HepG2 (cell line): ENCODE results near the gene YEATS4. TPM values are rescaled to one million over a fixed set of nuclear protein-coding genes. Genes with fewer than 3 reads are reported as not detected.

ENCODE experiments used
- ATRX ChIP-seq: sonication (generic); formaldehyde crosslinking; IDR thresholded peaks from 2 replicates; pipeline ENCODE4 v1.4.0; 2020; ENCODE audit warnings: missing genetic modification reagents, borderline replicate concordance
- FOXJ3 ChIP-seq: sonication (generic); formaldehyde crosslinking; IDR thresholded peaks from 2 replicates; pipeline ENCODE4 v1.4.0; 2020; ENCODE audit warnings: missing genetic modification reagents, mild to moderate bottlenecking, borderline replicate concordance
- FOXK2 ChIP-seq: fragments of 450-650 bp; IDR thresholded peaks from 2 replicates; pipeline ENCODE4 v1.6.1; 2016
- GMEB1 ChIP-seq: sonication (generic); formaldehyde crosslinking; IDR thresholded peaks from 2 replicates; pipeline ENCODE4 v1.5.1; 2020; ENCODE audit warnings: missing genetic modification reagents, mild to moderate bottlenecking, borderline replicate concordance
- HCFC1 ChIP-seq: fragments of 150-350 bp; IDR thresholded peaks from 2 replicates; pipeline ENCODE4 v1.6.1; 2014; ENCODE audit warnings: low read depth, low read length
- HINFP ChIP-seq: sonication (generic); formaldehyde crosslinking; IDR thresholded peaks from 2 replicates; pipeline ENCODE4 v1.4.0; 2020; ENCODE audit warnings: low read depth, mild to moderate bottlenecking, missing genetic modification reagents
- MATR3 ChIP-seq: sonication (generic); formaldehyde crosslinking; IDR thresholded peaks from 2 replicates; pipeline ENCODE4 v1.4.0; 2020; ENCODE audit warnings: missing genetic modification reagents
- MTA3 ChIP-seq: sonication (generic); formaldehyde crosslinking; IDR thresholded peaks from 2 replicates; pipeline ENCODE4 v1.4.0; 2020; ENCODE audit warnings: missing genetic modification reagents
- NAIF1 ChIP-seq: sonication (generic); formaldehyde crosslinking; IDR thresholded peaks from 2 replicates; pipeline ENCODE4 v1.5.0; 2020; ENCODE audit warnings: mild to moderate bottlenecking, missing genetic modification reagents, borderline replicate concordance
- RORA ChIP-seq: sonication (generic); formaldehyde crosslinking; IDR thresholded peaks from 2 replicates; pipeline ENCODE4 v1.5.0; 2020; ENCODE audit warnings: mild to moderate bottlenecking, missing genetic modification reagents, moderate library complexity
- SIX4 ChIP-seq: sonication (generic); formaldehyde crosslinking; IDR thresholded peaks from 2 replicates; pipeline ENCODE4 v1.4.0; 2020; ENCODE audit warnings: missing genetic modification reagents
- SNAPC5 ChIP-seq: sonication (generic); formaldehyde crosslinking; IDR thresholded peaks from 2 replicates; pipeline ENCODE4 v1.8.1; 2023; ENCODE audit warnings: mild to moderate bottlenecking, missing genetic modification reagents, borderline replicate concordance
- TCF7 ChIP-seq: sonication (generic); IDR thresholded peaks from 2 replicates; pipeline ENCODE4 v1.6.1; 2016; ENCODE audit warnings: antibody characterized with exemption, low read depth
- ZBTB2 ChIP-seq: sonication (generic); formaldehyde crosslinking; IDR thresholded peaks from 2 replicates; pipeline ENCODE4 v1.8.0; 2022; ENCODE audit warnings: low read depth, missing genetic modification reagents
- ZIK1 ChIP-seq: sonication (generic); formaldehyde crosslinking; IDR thresholded peaks from 2 replicates; pipeline ENCODE4 v1.5.0; 2020; ENCODE audit warnings: mild to moderate bottlenecking, low read depth, missing genetic modification reagents, borderline replicate concordance
- ZMYM3 ChIP-seq: sonication (generic); formaldehyde crosslinking; IDR thresholded peaks from 2 replicates; pipeline ENCODE4 v1.5.1; 2020; ENCODE audit warnings: mild to moderate bottlenecking, missing genetic modification reagents
- ZNF430 ChIP-seq: sonication (generic); formaldehyde crosslinking; IDR thresholded peaks from 2 replicates; pipeline ENCODE4 v1.9.0; 2021; ENCODE audit warnings: mild to moderate bottlenecking, missing genetic modification reagents
- ZNF512B ChIP-seq: sonication (generic); formaldehyde crosslinking; IDR thresholded peaks from 2 replicates; pipeline ENCODE4 v1.5.1; 2020; ENCODE audit warnings: missing genetic modification reagents, mild to moderate bottlenecking, borderline replicate concordance
- ZNF558 ChIP-seq: sonication (generic); formaldehyde crosslinking; IDR thresholded peaks from 2 replicates; pipeline ENCODE4 v1.9.0; 2022; ENCODE audit warnings: mild to moderate bottlenecking, missing genetic modification reagents, borderline replicate concordance
- ZNF879 ChIP-seq: sonication (generic); formaldehyde crosslinking; IDR thresholded peaks from 2 replicates; pipeline ENCODE4 v1.8.1; 2023; ENCODE audit warnings: missing genetic modification reagents
- polyA plus RNA-seq, 8 experiments: library from polyadenylated mRNA; depleted of rRNA in 3 of 8; stranded (reverse) in 7 of 8; unstranded in 1 of 8; fragments of >200 nt; fragmentation: Illumina TruSeq in 4 of 8; extraction: Trizol in 4 of 8; gene quantifications; 2 replicates each; pipeline versions ENCODE4 v1.2.1 to v1.2.3, GENCODE V29; 2011 to 2016; ENCODE audit warnings: low read depth in 4 of 8, missing spikeins in 1 of 8, mixed read lengths in 1 of 8; ENCODE audit not compliant: insufficient read depth in 1 of 8
- total RNA-seq, 5 experiments: library from RNA; depleted of rRNA; stranded (reverse); fragments of >200 nt; fragmentation: Illumina TruSeq; extraction: Trizol; gene quantifications; 2 replicates each; pipeline ENCODE4 v1.2.3, GENCODE V29; 2016; ENCODE audit warnings: low read depth in 1 of 5

YEATS4 gene
- total and polyA plus RNA-seq, 2 of the 13 experiments (the other 11 are each of a cell fraction or from before 2014, with no cell fraction given): 16.8 to 45.0 TPM

- TF ChIP-seq ZIK1 (CRISPR knock-in tag): peak; percentile 55; the same call in 1 of the 2 replicates
- no peak for TF ChIP-seq FOXK2
- TF ChIP-seq ZNF879 (CRISPR knock-in tag): no peak; the same call in 1 of the 2 replicates
- peak; percentile 94; the same call in 1 of the 2 replicates for TF ChIP-seq SNAPC5
- TF ChIP-seq MTA3 (CRISPR knock-in tag): no peak
- no peak; the same call in 1 of the 2 replicates for TF ChIP-seq ZBTB2 (CRISPR knock-in tag)
- TF ChIP-seq GMEB1 (CRISPR knock-in tag): peak; percentile 92
- no peak for TF ChIP-seq ZNF558 (CRISPR knock-in tag)
- TF ChIP-seq HCFC1: peak; percentile 20; the same call in 1 of the 2 replicates
- peak; percentile 72; the same call in 1 of the 2 replicates for TF ChIP-seq HINFP (CRISPR knock-in tag)
- peak; percentile 38; the same call in 1 of the 2 replicates for TF ChIP-seq FOXJ3
- no peak; the same call in 1 of the 2 replicates for TF ChIP-seq SIX4 (CRISPR knock-in tag)
- no peak for TF ChIP-seq TCF7
- TF ChIP-seq ZMYM3 (CRISPR knock-in tag): peak; percentile 23; the same call in 1 of the 2 replicates
- no peak; the same call in 1 of the 2 replicates for TF ChIP-seq NAIF1 (CRISPR knock-in tag)
- TF ChIP-seq ZNF430 (CRISPR knock-in tag): peak; percentile 91
- TF ChIP-seq MATR3 (CRISPR knock-in tag): no peak
- TF ChIP-seq ATRX (CRISPR knock-in tag): no peak
- no peak for TF ChIP-seq RORA (CRISPR knock-in tag)
- no peak for TF ChIP-seq ZNF512B (CRISPR knock-in tag)
Measured at GRCh38 chr12:69359531-69360347, at the start of gene YEATS4 (continued).
